HepG2 (cell line): ENCODE data around the gene ANKLE1. TPM values are rescaled to one million over a fixed set of nuclear protein-coding genes. Genes with fewer than 3 reads are reported as not detected.

Experiments used
- AGO1 ChIP-seq: fragments of 200-400 bp; formaldehyde crosslinking; IDR thresholded peaks from 2 replicates; pipeline ENCODE4 v1.6.1; 2017; ENCODE audit warnings: mild to moderate bottlenecking, low read depth, low read length, moderate library complexity; ENCODE audit not compliant: poor library complexity, severe bottlenecking
- BORCS8-MEF2B ChIP-seq: sonication (generic); formaldehyde crosslinking; IDR thresholded peaks from 2 replicates; pipeline ENCODE4 v1.8.0; 2022; ENCODE audit warnings: mild to moderate bottlenecking, missing genetic modification reagents
- CBX2 ChIP-seq, 2 experiments: fragments of 200-600 bp in 1 of 2; sonication (generic); formaldehyde crosslinking in 1 of 2; IDR thresholded peaks; 2 replicates each; pipeline versions ENCODE4 v1.7.0 to v1.8.1; 2018 to 2022; ENCODE audit warnings: low read depth in 2 of 2, low read length in 1 of 2, mild to moderate bottlenecking in 1 of 2, missing genetic modification reagents in 1 of 2
- GZF1 ChIP-seq: sonication (generic); formaldehyde crosslinking; IDR thresholded peaks from 2 replicates; pipeline ENCODE4 v1.5.1; 2020; ENCODE audit warnings: mild to moderate bottlenecking, missing genetic modification reagents
- HHEX ChIP-seq: IDR thresholded peaks from 2 replicates; pipeline ENCODE4 v1.6.1; 2016; ENCODE audit warnings: control low read depth
- IRF9 ChIP-seq: sonication (generic); formaldehyde crosslinking; IDR thresholded peaks from 2 replicates; pipeline ENCODE4 v1.8.0; 2022; ENCODE audit warnings: missing genetic modification reagents, mild to moderate bottlenecking, borderline replicate concordance
- MAX ChIP-seq: IDR thresholded peaks from 2 replicates; pipeline ENCODE4 v1.6.1; 2012; ENCODE audit warnings: inconsistent platforms
- MXD1 ChIP-seq: sonication (generic); formaldehyde crosslinking; IDR thresholded peaks from 2 replicates; pipeline ENCODE4 v1.4.0; 2020; ENCODE audit warnings: mild to moderate bottlenecking, missing genetic modification reagents
- SALL1 ChIP-seq: sonication (generic); formaldehyde crosslinking; IDR thresholded peaks from 2 replicates; pipeline ENCODE4 v1.8.0; 2022; ENCODE audit warnings: mild to moderate bottlenecking, missing genetic modification reagents
- TBP ChIP-seq: sonication (generic); formaldehyde crosslinking; IDR thresholded peaks from 2 replicates; pipeline ENCODE4 v1.5.0; 2020; ENCODE audit warnings: missing genetic modification reagents
- ZBTB33 ChIP-seq: sonication (generic); formaldehyde crosslinking; IDR thresholded peaks from 2 replicates; pipeline ENCODE4 v1.4.0; 2020; ENCODE audit warnings: missing genetic modification reagents
- ZBTB39 ChIP-seq: sonication (generic); formaldehyde crosslinking; IDR thresholded peaks from 2 replicates; pipeline ENCODE4 v1.5.0; 2020; ENCODE audit warnings: missing genetic modification reagents
- ZC3H13 ChIP-seq: sonication (generic); formaldehyde crosslinking; IDR thresholded peaks from 2 replicates; pipeline ENCODE4 v1.8.1; 2023; ENCODE audit warnings: mild to moderate bottlenecking, missing genetic modification reagents, moderate library complexity
- ZFYVE20 ChIP-seq: sonication (generic); formaldehyde crosslinking; IDR thresholded peaks from 2 replicates; pipeline ENCODE4 v1.8.0; 2023; ENCODE audit warnings: low read depth, mild to moderate bottlenecking, moderate library complexity, missing genetic modification reagents, borderline replicate concordance
- ZNF235 ChIP-seq: sonication (generic); formaldehyde crosslinking; IDR thresholded peaks from 2 replicates; pipeline ENCODE4 v1.8.1; 2023; ENCODE audit warnings: mild to moderate bottlenecking, missing genetic modification reagents, borderline replicate concordance
- ZNF484 ChIP-seq: sonication (generic); formaldehyde crosslinking; IDR thresholded peaks from 2 replicates; pipeline ENCODE4 v1.5.1; 2020; ENCODE audit warnings: mild to moderate bottlenecking, low read depth, missing genetic modification reagents, borderline replicate concordance
- ZNF557 ChIP-seq: sonication (generic); formaldehyde crosslinking; IDR thresholded peaks from 2 replicates; pipeline ENCODE4 v1.4.0; 2020; ENCODE audit warnings: missing genetic modification reagents
- ZNF576 ChIP-seq: sonication (generic); formaldehyde crosslinking; IDR thresholded peaks from 2 replicates; pipeline ENCODE4 v1.4.0; 2020; ENCODE audit warnings: mild to moderate bottlenecking, missing genetic modification reagents
- ZNF737 ChIP-seq: sonication (generic); formaldehyde crosslinking; IDR thresholded peaks from 2 replicates; pipeline ENCODE4 v1.5.0; 2020; ENCODE audit warnings: missing genetic modification reagents, mild to moderate bottlenecking, borderline replicate concordance
- ZNF784 ChIP-seq: sonication (generic); formaldehyde crosslinking; IDR thresholded peaks from 2 replicates; pipeline ENCODE4 v1.5.1; 2020; ENCODE audit warnings: missing genetic modification reagents, mild to moderate bottlenecking, borderline replicate concordance
- ZNF839 ChIP-seq: sonication (generic); formaldehyde crosslinking; IDR thresholded peaks from 2 replicates; pipeline ENCODE4 v1.4.0; 2020; ENCODE audit warnings: missing genetic modification reagents, mild to moderate bottlenecking, borderline replicate concordance
- polyA plus RNA-seq, 8 experiments: library from polyadenylated mRNA; depleted of rRNA in 3 of 8; stranded (reverse) in 7 of 8; unstranded in 1 of 8; fragments of >200 nt; fragmentation: Illumina TruSeq in 4 of 8; extraction: Trizol in 4 of 8; gene quantifications; 2 replicates each; pipeline versions ENCODE4 v1.2.1 to v1.2.3, GENCODE V29; 2011 to 2016; ENCODE audit warnings: low read depth in 4 of 8, missing spikeins in 1 of 8, mixed read lengths in 1 of 8; ENCODE audit not compliant: insufficient read depth in 1 of 8
- total RNA-seq, 5 experiments: library from RNA; depleted of rRNA; stranded (reverse); fragments of >200 nt; fragmentation: Illumina TruSeq; extraction: Trizol; gene quantifications; 2 replicates each; pipeline ENCODE4 v1.2.3, GENCODE V29; 2016; ENCODE audit warnings: low read depth in 1 of 5

The ANKLE1 gene
- total and polyA plus RNA-seq, 2 of the 13 experiments (the other 11 are each of a cell fraction or from before 2014, with no cell fraction given), result 0.69 to 1.5 TPM

GRCh38 chr19:17305517-17306284 lies 24.0 kb downstream of the ANKLE1 start, which contains the start of gene MRPL34 (continued):
- TF ChIP-seq ZNF576 (peak; percentile 66; the same call in 1 of the 2 replicates), ZC3H13 (CRISPR knock-in tag) (no peak), MXD1 (CRISPR knock-in tag) (peak; percentile 78; the same call in 1 of the 2 replicates), ZNF557 (CRISPR knock-in tag) (0 out of 2 replicates have a peak, but pooled peaks have one; percentile 38), ZBTB39 (CRISPR knock-in tag) (peak; percentile 57; the same call in 1 of the 2 replicates), BORCS8-MEF2B (peak; percentile 71; the same call in 1 of the 2 replicates), IRF9 (CRISPR knock-in tag) (no peak), MAX (peak; percentile 66; the same call in 1 of the 2 replicates), SALL1 (CRISPR knock-in tag) (peak; percentile 50; the same call in 1 of the 2 replicates), ZFYVE20 (CRISPR knock-in tag) (0 out of 2 replicates have a peak, but pooled peaks have one; percentile 82), HHEX (CRISPR knock-in tag) (no peak), ZNF235 (CRISPR knock-in tag) (no peak), ZBTB33 (CRISPR knock-in tag) (peak; percentile 55), ZNF484 (CRISPR knock-in tag) (peak; percentile 62; the same call in 1 of the 2 replicates), ZNF839 (CRISPR knock-in tag) (no peak), GZF1 (CRISPR knock-in tag) (peak; percentile 75; the same call in 1 of the 2 replicates), ZNF784 (no peak), AGO1 (no peak), ZNF737 (CRISPR knock-in tag) (no peak), TBP (CRISPR knock-in tag) (0 out of 2 replicates have a peak, but pooled peaks have one; percentile 49), CBX2 (IDR thresholded peaks at IDR 0.05; ENCODE audit: low read depth, low read length) (no peak), CBX2 (CRISPR knock-in tag; IDR thresholded peaks at IDR 0.05; ENCODE audit: low read depth) (no peak)
